Neuronal stem cell (in vitro differentiated cells): ENCODE data around the gene TRIM58.

Experiments
- DNase-seq: peaks from one replicate; pipeline ENCODE4 v3.0.0-alpha.2; 2013; ENCODE audit warnings: low spot score
- H2AFZ ChIP-seq: one replicate; pipeline ENCODE4 v1.6.1; 2013; ENCODE audit warnings: mild to moderate bottlenecking, low read length, inconsistent platforms
- H2AK5ac ChIP-seq: 2 replicates; pipeline ENCODE4 v1.6.1; 2013; ENCODE audit warnings: low read depth, mild to moderate bottlenecking, inconsistent platforms, low read length, moderate library complexity, mixed read lengths
- H2BK120ac ChIP-seq: 2 replicates; pipeline ENCODE4 v1.6.1; 2013; ENCODE audit warnings: low read depth, mild to moderate bottlenecking, inconsistent platforms, low read length, moderate library complexity, mixed read lengths
- H2BK12ac ChIP-seq: one replicate; pipeline ENCODE4 v1.6.1; 2013; ENCODE audit warnings: low read length, inconsistent platforms
- H2BK15ac ChIP-seq: 2 replicates; pipeline ENCODE4 v1.6.1; 2013; ENCODE audit warnings: mild to moderate bottlenecking, low read length, inconsistent platforms, mixed read lengths
- H2BK5ac ChIP-seq: one replicate; pipeline ENCODE4 v1.6.1; 2013; ENCODE audit warnings: inconsistent platforms, mild to moderate bottlenecking, low read length, moderate library complexity
- H3K14ac ChIP-seq: one replicate; pipeline ENCODE4 v1.6.1; 2013; ENCODE audit warnings: low read length, inconsistent platforms
- H3K18ac ChIP-seq: 2 replicates; pipeline ENCODE4 v1.6.1; 2013; ENCODE audit warnings: low read length, inconsistent platforms
- H3K23ac ChIP-seq: 2 replicates; pipeline ENCODE4 v1.6.1; 2013; ENCODE audit warnings: low read depth, mild to moderate bottlenecking, mixed read lengths, low read length, inconsistent platforms; ENCODE audit not compliant: poor library complexity
- H3K27ac ChIP-seq: replicated peaks from 3 replicates; pipeline ENCODE4 v1.5.1; 2013; ENCODE audit warnings: low read length, inconsistent platforms
- H3K27me3 ChIP-seq, 3 experiments: 2 replicates each; pipeline ENCODE4 v1.6.1; 2013; ENCODE audit warnings: low read length in 3 of 3, mild to moderate bottlenecking in 2 of 3, inconsistent platforms in 1 of 3, low read depth in 1 of 3, mixed read lengths in 1 of 3, moderate library complexity in 1 of 3; ENCODE audit not compliant: control insufficient read depth in 3 of 3, insufficient read depth in 3 of 3
- H3K36me3 ChIP-seq, 2 donors: replicated peaks in 1 of 2; 2 replicates each; pipeline ENCODE4 v1.6.1; 2013; ENCODE audit warnings: low read length in 2 of 2; ENCODE audit not compliant: control insufficient read depth in 2 of 2, insufficient read depth in 2 of 2
- H3K4ac ChIP-seq: 2 replicates; pipeline ENCODE4 v1.6.1; 2013; ENCODE audit warnings: inconsistent platforms, mild to moderate bottlenecking, low read length, moderate library complexity
- H3K4me1 ChIP-seq, 2 donors: 1 replicate in 1 of 2; 2 replicates in 1 of 2; pipeline ENCODE4 v1.6.1; 2013; ENCODE audit warnings: low read length in 2 of 2, low read depth in 1 of 2; ENCODE audit not compliant: control insufficient read depth in 2 of 2, insufficient read depth in 1 of 2
- H3K4me2 ChIP-seq: one replicate; pipeline ENCODE4 v1.6.1; 2013; ENCODE audit warnings: mild to moderate bottlenecking, low read length, inconsistent platforms; ENCODE audit not compliant: insufficient read depth, poor library complexity, severe bottlenecking
- H3K4me3 ChIP-seq, 2 donors: 2 replicates each; pipeline ENCODE4 v1.5.1; 2013; ENCODE audit warnings: low read length in 2 of 2, mild to moderate bottlenecking in 2 of 2, inconsistent platforms in 1 of 2, moderate library complexity in 1 of 2
- H3K79me1 ChIP-seq: one replicate; pipeline ENCODE4 v1.6.1; 2013; ENCODE audit warnings: low read depth, mild to moderate bottlenecking, inconsistent platforms, low read length, moderate library complexity
- H3K9ac ChIP-seq: one replicate; pipeline ENCODE4 v1.6.1; 2013; ENCODE audit warnings: mild to moderate bottlenecking, low read depth, low read length, inconsistent platforms; ENCODE audit not compliant: poor library complexity
- H3K9me3 ChIP-seq, 2 donors: replicated peaks in 1 of 2; 2 replicates each; pipeline versions ENCODE3 to v1.6.1; 2013; ENCODE audit warnings: low read length in 2 of 2, mild to moderate bottlenecking in 2 of 2, inconsistent platforms in 1 of 2, low read depth in 1 of 2, mixed read lengths in 1 of 2, moderate library complexity in 1 of 2; ENCODE audit not compliant: control insufficient read depth in 2 of 2, insufficient read depth in 1 of 2
- H4K8ac ChIP-seq: one replicate; pipeline ENCODE4 v1.6.1; 2013; ENCODE audit warnings: low read depth, mild to moderate bottlenecking, inconsistent platforms, low read length, moderate library complexity
- H4K91ac ChIP-seq: one replicate; pipeline ENCODE4 v1.6.1; 2013; ENCODE audit warnings: low read length, low read depth, mild to moderate bottlenecking, inconsistent platforms; ENCODE audit not compliant: poor library complexity
- WGBS, 2 donors: extraction: QIAGEN DNeasy Blood & Tissue Kit; methylation state at CpG; one replicate each; pipeline ENCODE4 v1.1.7; 2013; ENCODE audit warnings: missing lambda C conversion rate in 2 of 2, mixed read lengths in 1 of 2; ENCODE audit not compliant: insufficient read length in 2 of 2, insufficient replicate concordance in 1 of 2; ENCODE audit errors: extremely low coverage in 2 of 2; 5-methylcytosine and 5-hydroxymethylcytosine counted together

Gene TRIM58

DNA sequence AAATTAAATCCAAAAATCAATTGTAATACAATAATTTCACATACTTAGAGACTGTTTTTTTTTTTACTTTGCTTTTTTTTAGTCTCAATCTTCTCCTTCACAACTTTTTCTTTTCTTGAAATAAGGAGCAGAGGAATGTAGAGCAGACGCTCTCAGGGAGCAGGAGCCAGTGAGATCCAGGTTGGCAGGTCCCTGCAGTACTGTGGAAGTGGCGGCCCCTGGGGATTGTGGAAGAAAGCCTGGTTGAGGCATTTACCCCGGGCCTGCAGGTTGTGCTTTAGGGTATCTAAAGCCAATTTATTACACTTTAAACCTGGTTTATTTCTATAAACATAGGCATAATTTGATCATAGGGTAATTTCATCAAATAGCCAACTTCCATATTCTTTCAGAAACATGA lies 67.0 kb downstream of the TRIM58 start:
- Histone ChIP-seq H2BK12ac (no peak overlapping the region), H4K8ac (no peak overlapping the region), H2AK5ac (no peak overlapping the region), H3K4me2 (no peak overlapping the region), H3K4ac (no peak overlapping the region), H3K27me3 (no peaks in the 10 kb centered on the region), H3K79me1 (no peaks in the 10 kb centered on the region), H3K14ac (no peak overlapping the region), H2BK5ac (no peak overlapping the region), H3K9me3 (no peaks in the 10 kb centered on the region), H3K36me3 (no peaks in the 10 kb centered on the region), H2BK120ac (no peak overlapping the region), H4K91ac (no peak overlapping the region), H2AFZ (no peak overlapping the region), H2BK15ac (no peak overlapping the region), H3K4me3 (no peak overlapping the region), H3K23ac (no peak overlapping the region), H3K18ac (no peak overlapping the region), H3K9ac (no peak overlapping the region), H3K4me1 (no peaks in the 10 kb centered on the region), H3K27ac (no peak overlapping the region)
- no peak for DNase-seq
- WGBS, 2 donors, result no CpG with 5 or more reads among the region's 3 CpGs

DNA sequence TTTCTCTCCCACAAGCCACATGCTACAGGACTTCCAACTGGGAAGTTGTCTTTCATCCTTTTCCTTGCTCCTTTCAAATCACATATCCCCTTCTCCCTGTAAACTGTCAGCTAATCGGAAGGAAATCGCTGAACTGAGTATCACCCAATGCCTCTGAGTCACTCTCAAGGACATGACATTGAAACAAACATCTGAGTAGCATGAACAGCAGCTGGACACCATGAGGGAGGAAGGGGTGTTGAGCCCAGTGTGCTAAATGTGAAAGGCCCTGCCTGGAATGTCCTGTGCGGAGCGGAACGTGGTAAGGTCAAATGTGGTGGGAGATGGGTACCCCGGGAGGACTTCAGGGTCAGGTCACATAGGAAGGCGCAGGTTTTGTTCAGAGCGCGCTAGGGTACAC lies 67.9 kb downstream of the TRIM58 start, which contains the start of gene OR2AJ1:
Gene OR2AJ1, plus strand, starts transcription at position 22 of the 400 bp plus-strand sequence. CDS start 8,880 bp downstream, outside the sequence.
- WGBS, 2 donors, result no CpG with 5 or more reads among the region's 9 CpGs
- Histone ChIP-seq H3K4ac (no peak within 1 kb of the TSS), H3K27me3 (no peaks in the 10 kb centered on the region), H3K9me3 (no peaks in the 10 kb centered on the region), H3K27ac (no peak within 1 kb of the TSS), H2AK5ac (no peak within 1 kb of the TSS), H3K4me2 (no peak within 1 kb of the TSS), H3K14ac (no peak within 1 kb of the TSS), H3K36me3 (no peaks in the 10 kb centered on the region), H4K91ac (no peak within 1 kb of the TSS), H2BK120ac (no peak within 1 kb of the TSS), H3K4me3 (no peak within 1 kb of the TSS), H2BK5ac (no peak within 1 kb of the TSS), H3K23ac (no peak within 1 kb of the TSS), H3K4me1 (no peaks in the 10 kb centered on the region), H3K9ac (no peak within 1 kb of the TSS), H3K18ac (no peak within 1 kb of the TSS), H2BK15ac (no peak within 1 kb of the TSS), H2BK12ac (no peak within 1 kb of the TSS), H2AFZ (no peak within 1 kb of the TSS), H4K8ac (no peak within 1 kb of the TSS), H3K79me1 (no peaks in the 10 kb centered on the region)
- DNase-seq, result no peak
